Neural progenitor cell (in vitro differentiated cells): Measurements from ENCODE around the gene FHOD3.

Experiments used
- EZH2 ChIP-seq: fragments of 200-600 bp; sonication (generic); IDR thresholded peaks from 2 replicates; pipeline ENCODE4 v1.6.1; 2017; ENCODE audit warnings: antibody characterized with exemption, mild to moderate bottlenecking, moderate library complexity
- TF ChIP-seq, protein P1 (sequence below): fragments of 200-600 bp; sonication (generic); IDR thresholded peaks from 2 replicates; pipeline ENCODE4 v1.5.1; 2017; ENCODE audit warnings: antibody characterized with exemption, mild to moderate bottlenecking

DNA sequence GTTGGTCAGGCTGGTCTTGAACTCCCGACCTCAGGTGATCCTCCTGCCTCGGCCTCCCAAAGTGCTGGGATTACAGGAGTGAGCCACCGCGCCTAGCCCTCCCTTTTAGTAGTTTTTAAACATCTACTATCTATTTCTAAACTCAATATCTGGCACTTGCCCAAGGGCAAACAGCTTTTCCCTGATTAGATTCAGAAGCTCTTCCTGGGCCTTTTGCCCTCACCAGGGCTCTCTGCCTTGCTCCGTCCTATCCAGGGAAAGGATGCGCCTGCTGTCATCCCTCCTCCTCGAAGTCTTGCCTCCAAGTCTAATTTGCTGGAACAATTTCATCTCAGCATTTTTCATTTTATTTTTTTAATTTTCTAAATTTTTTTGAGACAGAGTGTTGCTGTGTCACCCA is 41.4 kb upstream of the FHOD3 start:
- TF ChIP-seq, protein P1, sequence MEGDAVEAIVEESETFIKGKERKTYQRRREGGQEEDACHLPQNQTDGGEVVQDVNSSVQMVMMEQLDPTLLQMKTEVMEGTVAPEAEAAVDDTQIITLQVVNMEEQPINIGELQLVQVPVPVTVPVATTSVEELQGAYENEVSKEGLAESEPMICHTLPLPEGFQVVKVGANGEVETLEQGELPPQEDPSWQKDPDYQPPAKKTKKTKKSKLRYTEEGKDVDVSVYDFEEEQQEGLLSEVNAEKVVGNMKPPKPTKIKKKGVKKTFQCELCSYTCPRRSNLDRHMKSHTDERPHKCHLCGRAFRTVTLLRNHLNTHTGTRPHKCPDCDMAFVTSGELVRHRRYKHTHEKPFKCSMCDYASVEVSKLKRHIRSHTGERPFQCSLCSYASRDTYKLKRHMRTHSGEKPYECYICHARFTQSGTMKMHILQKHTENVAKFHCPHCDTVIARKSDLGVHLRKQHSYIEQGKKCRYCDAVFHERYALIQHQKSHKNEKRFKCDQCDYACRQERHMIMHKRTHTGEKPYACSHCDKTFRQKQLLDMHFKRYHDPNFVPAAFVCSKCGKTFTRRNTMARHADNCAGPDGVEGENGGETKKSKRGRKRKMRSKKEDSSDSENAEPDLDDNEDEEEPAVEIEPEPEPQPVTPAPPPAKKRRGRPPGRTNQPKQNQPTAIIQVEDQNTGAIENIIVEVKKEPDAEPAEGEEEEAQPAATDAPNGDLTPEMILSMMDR: no peak
- no peak for TF ChIP-seq EZH2
